ENCODE data around the gene METTL23. TPM values are rescaled to one million over a fixed set of nuclear protein-coding genes. Genes with fewer than 3 reads are reported as not detected.

Gene METTL23
- total RNA-seq, 4 donors from 2014 or later, result 13.8 to 32.5 (median 21.6) TPM

DNA sequence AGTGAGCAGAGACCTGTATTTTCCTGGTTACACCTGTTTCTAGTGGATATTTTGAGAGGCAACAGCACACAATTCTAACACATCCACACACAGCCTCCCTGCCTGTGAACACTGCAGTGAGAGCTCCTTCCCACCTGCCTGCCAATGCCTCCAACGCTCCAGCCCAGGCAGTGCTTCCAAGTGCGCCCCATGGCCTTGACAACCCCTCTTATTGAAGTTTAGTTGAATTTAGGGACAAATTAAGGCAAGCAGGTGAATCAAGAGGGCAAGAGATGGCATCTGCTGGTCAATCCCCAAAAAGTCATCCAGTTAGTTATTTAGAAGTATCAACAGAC, 11.2 kb upstream of the METTL23 start:
- peaks cover 0 to 6% of the 10 kb centered on the region in 2 donors for H3K4me1 ChIP-seq
- no peak for DNase-seq
- intact Hi-C loops (cut with DNase I; ENCODE audit: low total_unique reads), result loop anchor here (5.0 to 10.0 kb wide), 2 partner anchors 33 to 161 kb away; no protein-coding TSS in a partner anchor
- H3K9me3 ChIP-seq, result no peaks in the 10 kb centered on the region
- peak overlapping the region in 1 of 2 donors; percentile 26 for H3K27ac ChIP-seq
- H3K27me3 ChIP-seq, result no peaks in the 10 kb centered on the region
- no peaks in the 10 kb centered on the region for H3K36me3 ChIP-seq
- no peak overlapping the region for H3K4me3 ChIP-seq
- no peak for TF ChIP-seq POLR2A (IDR thresholded peaks at IDR 0.05)
- TF ChIP-seq, protein P1, sequence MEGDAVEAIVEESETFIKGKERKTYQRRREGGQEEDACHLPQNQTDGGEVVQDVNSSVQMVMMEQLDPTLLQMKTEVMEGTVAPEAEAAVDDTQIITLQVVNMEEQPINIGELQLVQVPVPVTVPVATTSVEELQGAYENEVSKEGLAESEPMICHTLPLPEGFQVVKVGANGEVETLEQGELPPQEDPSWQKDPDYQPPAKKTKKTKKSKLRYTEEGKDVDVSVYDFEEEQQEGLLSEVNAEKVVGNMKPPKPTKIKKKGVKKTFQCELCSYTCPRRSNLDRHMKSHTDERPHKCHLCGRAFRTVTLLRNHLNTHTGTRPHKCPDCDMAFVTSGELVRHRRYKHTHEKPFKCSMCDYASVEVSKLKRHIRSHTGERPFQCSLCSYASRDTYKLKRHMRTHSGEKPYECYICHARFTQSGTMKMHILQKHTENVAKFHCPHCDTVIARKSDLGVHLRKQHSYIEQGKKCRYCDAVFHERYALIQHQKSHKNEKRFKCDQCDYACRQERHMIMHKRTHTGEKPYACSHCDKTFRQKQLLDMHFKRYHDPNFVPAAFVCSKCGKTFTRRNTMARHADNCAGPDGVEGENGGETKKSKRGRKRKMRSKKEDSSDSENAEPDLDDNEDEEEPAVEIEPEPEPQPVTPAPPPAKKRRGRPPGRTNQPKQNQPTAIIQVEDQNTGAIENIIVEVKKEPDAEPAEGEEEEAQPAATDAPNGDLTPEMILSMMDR (IDR thresholded peaks at IDR 0.05), result no peak

DNA sequence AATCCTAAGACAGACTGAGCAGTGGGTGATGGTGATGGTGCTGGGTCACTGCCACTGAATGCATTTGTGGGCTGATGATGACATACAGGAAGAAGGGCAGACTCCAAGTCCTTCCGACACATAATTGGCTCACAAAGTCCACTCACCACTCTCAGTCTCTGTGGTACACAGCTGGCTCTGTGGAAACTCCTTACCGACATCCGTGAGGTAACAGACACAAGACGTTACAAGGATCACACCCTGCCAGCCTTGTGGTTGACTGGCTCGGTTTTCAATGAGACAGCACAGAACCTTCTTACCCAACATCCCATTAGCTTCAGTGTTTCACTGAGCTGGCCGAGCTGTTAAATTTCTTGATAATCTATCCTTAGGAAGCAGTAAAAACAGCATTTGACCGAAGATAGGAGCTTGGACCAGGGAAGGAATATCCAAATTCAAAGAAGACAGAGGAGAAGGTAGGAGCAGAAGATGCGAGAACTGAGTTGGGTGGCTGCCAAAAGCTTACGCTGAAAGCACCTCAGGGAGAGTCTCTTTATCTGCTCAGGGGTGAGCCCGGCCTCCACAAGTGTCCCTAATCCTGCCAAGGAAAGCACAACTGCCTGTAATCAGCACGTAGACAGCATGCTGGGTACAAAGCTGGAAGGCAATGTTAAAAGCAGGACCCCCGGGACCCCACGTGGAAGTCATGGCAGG, 10.3 kb upstream of the METTL23 start:
- Histone ChIP-seq H3K27ac (peak overlapping the region in 1 of 2 donors; percentile 17), H3K27me3 (no peaks in the 10 kb centered on the region), H3K36me3 (no peaks in the 10 kb centered on the region), H3K4me1 (peaks cover 0 to 5% of the 10 kb centered on the region in 2 donors), H3K9me3 (no peaks in the 10 kb centered on the region), H3K4me3 (no peak overlapping the region)
- DNase-seq, result peak in 1 of 2 donors; percentile 15
- intact Hi-C loops (cut with DNase I; ENCODE audit: low total_unique reads), result loop anchor here (5.0 to 10.0 kb wide), 2 partner anchors 34 to 161 kb away; no protein-coding TSS in a partner anchor
- TF ChIP-seq, protein P1 (IDR thresholded peaks at IDR 0.05), result no peak
- TF ChIP-seq POLR2A (IDR thresholded peaks at IDR 0.05), result no peak

DNA sequence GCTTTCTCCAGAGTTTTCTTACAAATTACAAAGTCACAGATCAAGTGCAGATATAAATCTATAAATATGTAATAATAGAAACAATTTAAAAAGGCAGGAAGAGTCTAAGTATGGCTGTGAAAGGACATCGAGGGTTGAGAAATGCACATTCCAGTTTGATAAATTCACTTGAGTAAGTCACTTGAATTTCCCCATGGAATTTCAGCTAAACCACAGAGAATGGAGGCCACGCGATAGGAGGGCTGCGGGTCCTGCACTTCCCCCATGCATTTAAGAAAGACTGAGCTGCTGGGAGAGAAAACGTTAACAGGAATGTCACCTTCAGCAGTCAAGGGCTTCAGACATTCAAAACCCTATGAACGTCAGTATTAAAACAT, 9.8 kb upstream of the METTL23 start:
- DNase-seq, result no peak
- Histone ChIP-seq H3K4me3 (no peak overlapping the region), H3K36me3 (no peaks in the 10 kb centered on the region), H3K27me3 (no peaks in the 10 kb centered on the region), H3K9me3 (no peaks in the 10 kb centered on the region), H3K27ac (peak overlapping the region in 1 of 2 donors; percentile 17), H3K4me1 (no peaks in the 10 kb centered on the region)
- TF ChIP-seq, protein P1 (IDR thresholded peaks at IDR 0.05), result no peak
- no peak for TF ChIP-seq POLR2A (IDR thresholded peaks at IDR 0.05)
- intact Hi-C loops (cut with DNase I; ENCODE audit: low total_unique reads), result loop anchor here (5.0 to 10.0 kb wide), 2 partner anchors 35 to 162 kb away; no protein-coding TSS in a partner anchor

DNA sequence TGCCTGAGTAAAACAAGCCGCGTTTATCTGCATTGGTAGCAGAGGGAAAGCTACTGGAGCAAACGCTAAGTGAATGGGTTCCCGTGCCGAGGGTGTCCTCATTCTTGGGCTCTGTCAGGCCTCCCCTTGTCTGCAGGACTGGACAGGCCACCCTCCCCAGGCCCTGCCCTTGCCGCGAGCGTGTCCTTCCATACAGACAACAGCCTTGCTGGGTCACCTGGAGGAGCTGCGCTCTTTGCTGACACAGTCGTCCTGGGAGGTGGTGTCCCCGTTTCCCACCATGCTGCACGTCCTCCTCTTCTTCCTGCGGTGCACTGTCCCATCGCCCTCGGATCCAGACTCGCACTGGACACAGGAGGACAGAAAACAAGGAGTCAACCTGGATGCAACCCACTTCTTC, 8.1 kb upstream of the METTL23 start:
- TF ChIP-seq POLR2A (IDR thresholded peaks at IDR 0.05), result no peak
- TF ChIP-seq, protein P1 (IDR thresholded peaks at IDR 0.05), result no peak
- intact Hi-C loops (cut with DNase I; ENCODE audit: low total_unique reads), result loop anchor here (5.0 to 10.0 kb wide), 2 partner anchors 36 to 164 kb away; no protein-coding TSS in a partner anchor
- Histone ChIP-seq H3K27ac (no peak overlapping the region), H3K27me3 (no peaks in the 10 kb centered on the region), H3K4me1 (peaks cover 0 to under 1% of the 10 kb centered on the region in 2 donors), H3K9me3 (no peaks in the 10 kb centered on the region), H3K36me3 (no peaks in the 10 kb centered on the region), H3K4me3 (no peak overlapping the region)
- no peak for DNase-seq

DNA sequence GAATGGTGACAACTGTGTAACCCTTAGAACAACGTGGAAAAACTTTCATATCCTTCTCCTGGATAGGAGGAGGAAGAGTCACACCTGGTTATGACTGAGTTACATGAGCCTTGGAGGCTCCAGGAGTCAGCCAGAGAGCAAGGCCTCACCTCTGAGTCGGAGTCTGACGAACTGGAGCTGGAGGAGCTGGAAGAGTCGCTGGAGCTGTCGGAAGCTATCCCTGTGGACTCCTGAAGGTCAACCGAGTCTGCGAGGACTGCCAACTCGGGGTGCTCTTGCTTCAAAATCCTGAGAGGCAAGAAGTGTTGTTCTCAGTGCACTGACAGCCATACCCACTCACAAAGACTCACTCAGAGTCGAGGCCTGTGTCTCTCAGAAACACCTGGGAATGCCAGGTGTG, 6.4 kb upstream of the METTL23 start:
- Histone ChIP-seq H3K4me3 (no peak overlapping the region), H3K27ac (no peak overlapping the region), H3K27me3 (no peaks in the 10 kb centered on the region), H3K36me3 (no peaks in the 10 kb centered on the region), H3K4me1 (peaks cover 8 to 10% of the 10 kb centered on the region in 2 donors), H3K9me3 (no peaks in the 10 kb centered on the region)
- DNase-seq, result peak in 1 of 2 donors; percentile 8
- intact Hi-C loops (cut with DNase I; ENCODE audit: low total_unique reads), result no loop called here
- TF ChIP-seq POLR2A (IDR thresholded peaks at IDR 0.05), result no peak
